Loucy (cell line): ENCODE results near the gene DOCK3.

ENCODE experiments used
- CTCF ChIP-seq: fragments of 200-600 bp; sonication (generic); conservative IDR thresholded peaks from 2 replicates; pipeline ENCODE4 v1.5.1; 2014; ENCODE audit warnings: mild to moderate bottlenecking, antibody characterized with exemption, low read length
- EZH2phosphoT487 ChIP-seq: fragments of 200-600 bp; IDR thresholded peaks from 2 replicates; pipeline ENCODE4 v1.6.1; 2018; ENCODE audit warnings: antibody characterized with exemption, mild to moderate bottlenecking, moderate library complexity, borderline replicate concordance

- peak; percentile 25; the same call in 1 of the 2 replicates for TF ChIP-seq CTCF
- no peak for TF ChIP-seq EZH2phosphoT487
Measured at GRCh38 chr3:51269466-51269865, 594.7 kb downstream of the DOCK3 start.
